HFFc6 (cell line): ENCODE results near the gene ZDBF2. TPM values are rescaled to one million over a fixed set of nuclear protein-coding genes. Genes with fewer than 3 reads are reported as not detected.
"Not testable (repeated sequence)": the region's sequence is repeated elsewhere in the genome, so short reads cannot be mapped to it uniquely, and the experiment has no call there.

Experiments used
- DNase-seq: peaks from one replicate; pipeline ENCODE4 v3.0.0-alpha.2; 2018
- H3K27ac Mint-ChIP-seq: 2 replicates; pipeline ENCODE4 v1.8.0; 2020; ENCODE audit warnings: mild to moderate bottlenecking, mixed read lengths
- H3K27me3 Mint-ChIP-seq: 2 replicates; pipeline ENCODE4 v1.8.0; 2021; ENCODE audit warnings: mild to moderate bottlenecking, moderate library complexity, mixed read lengths; ENCODE audit not compliant: insufficient read depth
- H3K36me3 Mint-ChIP-seq: 2 replicates; pipeline ENCODE4 v1.8.0; 2021; ENCODE audit warnings: low read depth, mixed read lengths
- H3K4me1 Mint-ChIP-seq: 2 replicates; pipeline ENCODE4 v1.8.0; 2020; ENCODE audit warnings: low read depth, mixed read lengths
- H3K4me3 Mint-ChIP-seq: 2 replicates; pipeline ENCODE4 v1.8.0; 2020; ENCODE audit warnings: mild to moderate bottlenecking, moderate library complexity, mixed read lengths
- H3K9me3 Mint-ChIP-seq: 2 replicates; pipeline ENCODE4 v1.8.0; 2020; ENCODE audit warnings: mild to moderate bottlenecking, mixed read lengths
- long read RNA-seq: library from polyadenylated mRNA; unstranded; transcript quantifications from one replicate; pipeline ENCODE4 v2.0.0, GENCODE V29; 2019
- total RNA-seq, 6 experiments: library from RNA; stranded (reverse); fragmentation: NEBNext Ultra II Directional; extraction: Animal tissue kit (Norgen Biotek cat#: 25700); gene quantifications; 2 replicates in 1 of 6; 3 replicates in 5 of 6; pipeline ENCODE4 v1.2.3, GENCODE V29; 2021
- TF ChIP-seq, protein P1 (sequence below): fragments of 200-600 bp; sonication (generic); IDR thresholded peaks from 2 replicates; pipeline ENCODE4 v1.5.0; 2021; ENCODE audit warnings: antibody characterized with exemption, mild to moderate bottlenecking

ZDBF2 gene
- total RNA-seq, result 10 to 100 TPM; 11.4 to 15.4 (median 12.9) TPM
- long read RNA-seq, partial matches to known transcripts, result 0 of 6 reads
- long read RNA-seq, other reads (novel, unspliced or antisense), result 6 of 6 reads

- Mint-ChIP-seq H3K27me3 (peaks cover 17% of the 10 kb centered on the region), H3K4me3 (peak within 1 kb of the TSS; percentile 90), H3K9me3 (no peaks in the 10 kb centered on the region), H3K27ac (peak within 1 kb of the TSS; percentile 88), H3K36me3 (no peaks in the 10 kb centered on the region), H3K4me1 (peaks cover 22% of the 10 kb centered on the region)
- DNase-seq, result peak; percentile 17
- TF ChIP-seq, protein P1, sequence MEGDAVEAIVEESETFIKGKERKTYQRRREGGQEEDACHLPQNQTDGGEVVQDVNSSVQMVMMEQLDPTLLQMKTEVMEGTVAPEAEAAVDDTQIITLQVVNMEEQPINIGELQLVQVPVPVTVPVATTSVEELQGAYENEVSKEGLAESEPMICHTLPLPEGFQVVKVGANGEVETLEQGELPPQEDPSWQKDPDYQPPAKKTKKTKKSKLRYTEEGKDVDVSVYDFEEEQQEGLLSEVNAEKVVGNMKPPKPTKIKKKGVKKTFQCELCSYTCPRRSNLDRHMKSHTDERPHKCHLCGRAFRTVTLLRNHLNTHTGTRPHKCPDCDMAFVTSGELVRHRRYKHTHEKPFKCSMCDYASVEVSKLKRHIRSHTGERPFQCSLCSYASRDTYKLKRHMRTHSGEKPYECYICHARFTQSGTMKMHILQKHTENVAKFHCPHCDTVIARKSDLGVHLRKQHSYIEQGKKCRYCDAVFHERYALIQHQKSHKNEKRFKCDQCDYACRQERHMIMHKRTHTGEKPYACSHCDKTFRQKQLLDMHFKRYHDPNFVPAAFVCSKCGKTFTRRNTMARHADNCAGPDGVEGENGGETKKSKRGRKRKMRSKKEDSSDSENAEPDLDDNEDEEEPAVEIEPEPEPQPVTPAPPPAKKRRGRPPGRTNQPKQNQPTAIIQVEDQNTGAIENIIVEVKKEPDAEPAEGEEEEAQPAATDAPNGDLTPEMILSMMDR, result no peak
These were observed at the start of gene ZDBF2 for GRCh38 chr2:206274434-206275311. TSS of gene ZDBF2 (plus strand) at chr2:206274663. CDS start at chr2:206281850, 7,187 bp downstream.

- Mint-ChIP-seq H3K27ac (no peak overlapping the region), H3K36me3 (no peaks in the 10 kb centered on the region), H3K4me1 (no peaks in the 10 kb centered on the region), H3K4me3 (no peak overlapping the region), H3K27me3 (peaks cover 9% of the 10 kb centered on the region), H3K9me3 (peaks cover 4% of the 10 kb centered on the region; the same call in 1 of the 2 replicates)
- no peak for DNase-seq
- TF ChIP-seq, protein P1, result no peak
These were observed 48.8 kb upstream of the ZDBF2 start for GRCh38 chr2:206225435-206226232.

GRCh38 chr2:206228636-206229035, 45.8 kb upstream of the ZDBF2 start:
- H3K9me3 Mint-ChIP-seq, DNase-seq, H3K4me3 Mint-ChIP-seq, H3K4me1 Mint-ChIP-seq, H3K27ac Mint-ChIP-seq, H3K36me3 Mint-ChIP-seq: not testable (repeated sequence)
- H3K27me3 Mint-ChIP-seq, result peaks cover 10% of the 10 kb centered on the region

DNA sequence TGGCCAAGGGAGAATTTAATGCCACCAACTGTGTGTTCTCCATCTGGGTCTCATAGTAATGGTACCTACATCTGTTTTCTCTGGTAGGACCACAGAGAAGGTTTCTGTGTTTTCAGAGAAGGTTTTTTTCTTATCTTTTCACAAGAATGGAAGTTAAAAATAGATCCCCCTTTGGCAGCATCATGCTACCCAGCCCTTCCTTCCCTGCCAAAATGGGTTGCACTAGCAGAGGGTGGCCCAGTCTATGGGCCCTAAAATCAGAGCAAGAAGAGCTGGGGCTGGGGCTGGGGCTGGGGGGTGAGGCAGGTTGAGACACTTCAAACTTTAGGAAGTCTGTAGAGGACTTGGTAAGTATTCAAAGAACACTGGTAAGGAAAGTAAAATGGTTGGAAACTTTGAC, 44.8 kb upstream of the ZDBF2 start:
- H3K27ac Mint-ChIP-seq, result no peak overlapping the region
- TF ChIP-seq, protein P1, result no peak
- H3K4me3 Mint-ChIP-seq, result no peak overlapping the region
- no peaks in the 10 kb centered on the region for H3K4me1 Mint-ChIP-seq
- peaks cover 14% of the 10 kb centered on the region for H3K27me3 Mint-ChIP-seq
- H3K36me3 Mint-ChIP-seq, result no peaks in the 10 kb centered on the region
- no peaks in the 10 kb centered on the region for H3K9me3 Mint-ChIP-seq
- DNase-seq, result no peak

- H3K27ac Mint-ChIP-seq, result no peak overlapping the region
These were observed 44.3 kb upstream of the ZDBF2 start for GRCh38 chr2:206230060-206230762.

More at GRCh38 chr2:206230060-206230762, 44.3 kb upstream of the ZDBF2 start:
- Mint-ChIP-seq H3K36me3 (no peaks in the 10 kb centered on the region), H3K4me3 (no peak overlapping the region), H3K4me1 (no peaks in the 10 kb centered on the region), H3K27me3 (peaks cover 18% of the 10 kb centered on the region), H3K9me3 (no peaks in the 10 kb centered on the region)
- peak; percentile 5 for DNase-seq
- TF ChIP-seq, protein P1, result 0 out of 2 replicates have a peak, but pooled peaks have one; percentile 21
